Right lobe of liver (tissue), 4 donors: Measurements from ENCODE around the gene SYNJ2.

Source experiments
- POLR2A ChIP-seq: fragments of 450-650 bp; IDR thresholded peaks from one replicate; pipeline ENCODE4 v1.6.1; 2017; ENCODE audit warnings: antibody characterized with exemption, mild to moderate bottlenecking
- TF ChIP-seq, protein P1 (sequence below), 4 donors: fragments of 200-600 bp in 3 of 4; fragments of 450-650 bp in 1 of 4; IDR thresholded peaks; one replicate each; pipeline versions ENCODE4 v1.5.1 to v1.8.0; 2016 to 2022; ENCODE audit warnings: antibody characterized with exemption in 4 of 4, mild to moderate bottlenecking in 2 of 4
- donor health status: DM: no; HTN: no; CAD: no.
- donor health status: DM: no; HTN: no; CAD: no.
- donor health status: DM: no; HTN: yes; CAD: no.

DNA sequence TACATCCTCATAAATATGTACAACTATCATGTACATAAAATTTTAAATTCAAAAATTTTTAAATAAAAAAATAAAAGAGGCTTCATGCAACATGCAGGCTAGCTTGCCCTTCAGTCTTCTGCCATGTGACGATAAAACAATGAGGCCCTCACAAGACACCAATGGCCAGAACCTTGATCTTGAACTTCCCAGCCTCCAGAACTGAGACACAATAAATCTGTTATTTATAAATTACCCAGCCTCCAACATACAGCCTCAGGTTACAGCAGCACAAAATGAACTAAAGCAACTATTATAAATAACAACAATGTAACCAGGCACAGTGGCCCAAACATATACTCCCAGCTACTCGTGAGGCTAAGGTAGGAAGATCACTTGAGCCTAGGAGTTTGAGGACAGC is 143.6 kb downstream of the SYNJ2 start:
- TF ChIP-seq POLR2A = no peak
- TF ChIP-seq, protein P1, sequence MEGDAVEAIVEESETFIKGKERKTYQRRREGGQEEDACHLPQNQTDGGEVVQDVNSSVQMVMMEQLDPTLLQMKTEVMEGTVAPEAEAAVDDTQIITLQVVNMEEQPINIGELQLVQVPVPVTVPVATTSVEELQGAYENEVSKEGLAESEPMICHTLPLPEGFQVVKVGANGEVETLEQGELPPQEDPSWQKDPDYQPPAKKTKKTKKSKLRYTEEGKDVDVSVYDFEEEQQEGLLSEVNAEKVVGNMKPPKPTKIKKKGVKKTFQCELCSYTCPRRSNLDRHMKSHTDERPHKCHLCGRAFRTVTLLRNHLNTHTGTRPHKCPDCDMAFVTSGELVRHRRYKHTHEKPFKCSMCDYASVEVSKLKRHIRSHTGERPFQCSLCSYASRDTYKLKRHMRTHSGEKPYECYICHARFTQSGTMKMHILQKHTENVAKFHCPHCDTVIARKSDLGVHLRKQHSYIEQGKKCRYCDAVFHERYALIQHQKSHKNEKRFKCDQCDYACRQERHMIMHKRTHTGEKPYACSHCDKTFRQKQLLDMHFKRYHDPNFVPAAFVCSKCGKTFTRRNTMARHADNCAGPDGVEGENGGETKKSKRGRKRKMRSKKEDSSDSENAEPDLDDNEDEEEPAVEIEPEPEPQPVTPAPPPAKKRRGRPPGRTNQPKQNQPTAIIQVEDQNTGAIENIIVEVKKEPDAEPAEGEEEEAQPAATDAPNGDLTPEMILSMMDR (IDR thresholded peaks at IDR 0.05) = no peak
